Stimulated activated CD4-positive, alpha-beta T cell treated with anti-CD3 and anti-CD28 coated beads, Interleukin-4, amount 100 ng/mL, for 24 hours (primary cell): ENCODE results near the gene DNAH10.

Experiments
- DNase-seq: peaks from one replicate; pipeline ENCODE4 v3.0.0-alpha.2; 2020

The DNAH10 gene

GRCh38 chr12:123847876-123848275 lies 85.8 kb downstream of the DNAH10 start:
- DNase-seq, result no peak

- no peak for DNase-seq
Measured at GRCh38 chr12:123849517-123849916, 87.4 kb downstream of the DNAH10 start.

GRCh38 chr12:123850246-123851134 lies 88.4 kb downstream of the DNAH10 start:
- no peak for DNase-seq

DNA sequence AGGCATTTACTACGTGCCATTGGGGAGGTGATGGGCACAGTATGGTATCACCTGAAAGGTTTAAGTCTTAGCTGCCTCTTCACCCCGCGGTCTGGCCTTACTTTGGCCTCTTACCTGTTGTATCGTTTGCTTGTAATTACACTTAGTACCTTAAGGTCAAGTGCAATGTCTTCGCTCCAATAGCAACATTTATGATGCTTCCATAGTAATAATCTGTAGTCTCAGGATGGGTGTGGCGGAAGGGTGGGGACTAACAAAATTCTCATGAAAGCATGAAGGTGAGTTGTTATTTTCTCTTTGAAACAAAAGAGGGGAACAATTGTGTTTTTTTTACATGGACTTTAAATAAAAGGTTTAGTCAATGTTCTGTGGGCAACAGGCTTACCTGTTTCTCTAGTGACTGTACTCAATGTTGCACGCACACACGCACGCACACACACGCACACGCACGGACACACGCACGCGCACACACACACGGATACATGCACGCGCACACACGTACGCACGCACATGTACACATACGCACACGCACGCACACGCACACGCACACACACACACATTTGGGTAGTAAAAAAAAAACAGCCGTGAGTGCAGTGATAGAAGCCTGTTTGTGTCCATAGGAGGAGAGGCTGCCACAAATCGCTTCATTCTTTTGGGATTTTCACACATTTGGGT lies 91.4 kb downstream of the DNAH10 start:
- DNase-seq, result no peak

DNA sequence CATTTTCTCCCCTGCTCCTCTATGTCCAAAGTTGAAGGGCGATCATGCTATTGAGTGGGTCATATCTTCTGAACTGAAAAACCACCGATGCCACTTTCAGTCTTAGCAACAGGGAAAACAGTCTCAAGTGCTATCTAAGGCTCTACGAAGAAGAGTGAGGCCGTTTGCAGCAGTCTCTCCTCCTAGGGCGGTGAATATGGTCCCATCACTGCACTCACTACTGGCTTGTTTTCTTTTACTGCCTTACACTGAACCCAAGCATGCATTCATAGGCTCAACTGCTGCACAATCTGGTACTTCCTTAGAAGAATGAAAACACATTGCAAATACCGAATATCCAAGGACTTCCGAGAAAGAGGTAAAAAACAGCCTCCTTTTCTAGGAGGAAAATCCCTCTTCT lies 92.1 kb downstream of the DNAH10 start:
- no peak for DNase-seq

DNA sequence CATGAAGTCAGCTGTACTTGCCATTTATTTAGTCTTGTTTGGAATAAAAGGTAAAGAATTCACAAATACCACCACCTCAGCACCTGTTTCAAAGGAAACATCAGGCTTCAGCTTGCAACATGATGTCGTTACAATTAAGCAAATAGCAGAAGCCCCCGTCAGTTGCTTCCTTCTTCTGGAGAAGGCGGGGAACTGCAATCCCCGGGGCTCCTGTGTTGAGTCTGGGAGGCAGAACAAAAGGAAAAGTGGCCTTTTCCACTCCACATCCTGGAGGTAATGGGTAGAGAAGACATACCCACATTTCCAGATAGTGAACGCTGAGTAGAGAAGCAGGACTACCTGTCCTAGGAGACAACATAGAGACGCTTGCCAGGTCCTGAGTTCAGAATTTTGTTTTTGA lies 92.8 kb downstream of the DNAH10 start:
- no peak for DNase-seq

GRCh38 chr12:123856681-123857080 lies 94.6 kb downstream of the DNAH10 start:
- DNase-seq, result no peak

GRCh38 chr12:123858176-123858575 lies 96.1 kb downstream of the DNAH10 start:
- no peak for DNase-seq

DNA sequence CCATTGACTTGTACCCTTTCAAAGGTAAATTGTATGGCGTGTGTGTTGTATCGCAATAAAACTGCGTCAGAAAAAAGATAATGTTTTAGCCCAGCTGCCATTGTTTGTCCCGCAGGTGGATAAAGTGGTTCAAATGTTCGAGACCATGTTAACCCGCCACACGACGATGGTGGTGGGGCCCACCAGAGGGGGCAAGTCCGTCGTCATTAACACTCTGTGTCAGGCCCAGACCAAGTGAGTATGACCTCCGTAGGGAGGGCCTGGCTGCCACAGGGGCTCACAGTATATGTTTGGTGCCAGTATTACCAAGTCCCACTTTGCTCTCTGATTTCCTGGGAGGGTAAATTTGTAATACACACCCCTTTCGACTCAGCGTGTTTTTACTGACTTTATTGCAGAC lies 96.9 kb downstream of the DNAH10 start:
- DNase-seq, result no peak

DNA sequence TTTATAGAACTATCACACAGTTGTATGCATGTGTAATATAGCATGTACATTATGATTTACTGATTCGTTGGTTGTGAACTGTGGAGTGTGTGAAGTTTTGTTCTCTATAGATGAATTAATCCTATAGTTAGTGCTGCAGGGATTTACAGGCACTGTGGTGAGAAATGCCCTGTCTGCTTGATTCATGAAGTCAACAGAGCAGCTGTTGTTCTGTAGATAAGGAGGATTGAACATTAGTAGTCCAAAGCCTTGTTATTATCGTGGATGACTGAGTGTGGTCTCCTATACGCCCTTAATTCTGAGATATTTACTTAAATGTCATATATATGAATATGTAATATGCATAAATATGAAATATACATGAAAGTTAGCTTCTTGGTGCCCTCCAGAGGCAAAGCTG lies 98.3 kb downstream of the DNAH10 start:
- no peak for DNase-seq

GRCh38 chr12:123861392-123861791 lies 99.3 kb downstream of the DNAH10 start:
- no peak for DNase-seq

- DNase-seq, result no peak
Measured at GRCh38 chr12:123867141-123867540, 105.0 kb downstream of the DNAH10 start.

GRCh38 chr12:123868791-123869190 lies 106.7 kb downstream of the DNAH10 start:
- no peak for DNase-seq

- no peak for DNase-seq
Measured at GRCh38 chr12:123873793-123874192, 111.7 kb downstream of the DNAH10 start.

GRCh38 chr12:123877968-123878367 lies 115.9 kb downstream of the DNAH10 start:
- no peak for DNase-seq

DNA sequence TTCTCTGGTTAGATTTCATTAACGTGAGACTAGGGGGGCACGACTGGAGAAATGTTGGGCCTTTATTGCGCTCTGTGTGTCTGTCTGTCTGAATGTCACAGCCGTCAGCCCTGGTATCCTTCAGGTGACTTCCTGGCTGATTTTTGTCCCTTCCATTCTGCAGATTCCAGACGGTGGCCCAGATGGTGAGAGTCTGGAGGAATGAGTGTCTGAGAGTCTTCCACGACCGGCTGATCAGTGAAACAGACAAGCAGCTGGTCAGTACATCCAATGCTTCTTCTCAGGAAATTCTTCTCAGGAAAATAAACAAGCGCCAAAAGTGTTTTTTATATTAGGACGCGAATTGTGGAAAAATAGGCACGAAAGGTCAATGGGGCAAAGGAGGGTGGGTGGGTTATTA lies 117.0 kb downstream of the DNAH10 start:
- DNase-seq, result no peak

GRCh38 chr12:123879691-123880090 lies 117.6 kb downstream of the DNAH10 start:
- DNase-seq, result no peak

GRCh38 chr12:123882161-123882705 lies 120.1 kb downstream of the DNAH10 start:
- DNase-seq, result no peak

- DNase-seq, result no peak
Measured at GRCh38 chr12:123886258-123886657, 124.2 kb downstream of the DNAH10 start.

DNA sequence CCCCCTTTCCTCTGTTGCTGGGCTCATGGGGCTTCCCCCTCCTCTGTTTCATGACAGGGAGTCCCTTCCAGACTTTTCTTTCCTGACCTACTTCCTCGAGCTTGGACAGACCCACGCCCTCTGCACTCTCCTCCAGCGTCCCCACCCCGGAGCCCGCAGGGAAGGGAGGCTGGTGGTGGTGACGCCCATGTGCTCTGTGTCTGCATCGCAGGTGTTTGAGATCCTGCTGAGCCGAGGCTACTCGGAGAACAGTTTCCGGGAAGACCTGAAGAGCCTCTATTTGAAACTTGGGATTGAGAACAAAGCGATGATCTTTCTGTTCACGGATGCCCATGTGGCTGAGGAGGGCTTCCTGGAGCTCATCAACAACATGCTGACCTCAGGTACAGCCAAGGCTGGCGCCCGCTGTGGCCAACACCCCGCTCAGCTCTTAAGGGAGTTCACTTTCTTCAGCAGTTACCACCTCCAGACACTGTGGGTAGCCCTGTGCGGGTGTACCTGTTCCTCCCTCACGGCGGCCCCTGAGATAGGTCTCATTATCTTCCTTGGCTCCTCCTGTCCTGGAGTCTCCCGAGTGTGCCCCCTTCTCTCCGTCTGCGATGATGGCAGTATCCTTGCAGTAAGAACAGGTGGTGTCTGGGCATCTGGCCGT lies 125.0 kb downstream of the DNAH10 start:
- no peak for DNase-seq

- no peak for DNase-seq
Measured at GRCh38 chr12:123888989-123889388, 126.9 kb downstream of the DNAH10 start.

GRCh38 chr12:123889848-123890535 lies 127.9 kb downstream of the DNAH10 start:
- DNase-seq, result no peak

GRCh38 chr12:123890536-123890902 lies 128.4 kb downstream of the DNAH10 start:
- DNase-seq, result no peak
